Measurements from ENCODE around the gene MTREX.

GRCh38 chr5:55276771-55277170 lies 31.0 kb upstream of the MTREX start:
- TF ChIP-seq CTCF (IDR thresholded peaks at IDR 0.05) (no peak), POLR2A (IDR thresholded peaks at IDR 0.05) (no peak), POLR2AphosphoS5 (IDR thresholded peaks at IDR 0.05; ENCODE audit: insufficient read depth in 1 of 2, low read depth in 1 of 2) (no peak)

Measured in vagina (tissue), 2 donors.